OCI-LY1 (cell line): ENCODE data around the gene CANT1.

ENCODE experiments used
- CTCF ChIP-seq: fragments of 200-600 bp; sonication (generic), shearing (Covaris generic); IDR thresholded peaks from 2 replicates; pipeline ENCODE4 v1.5.1; 2017; ENCODE audit warnings: mild to moderate bottlenecking, antibody characterized with exemption, low read length, moderate library complexity, mixed read lengths
- EZH2 ChIP-seq: fragments of 200-600 bp; sonication (generic), shearing (Covaris generic); IDR thresholded peaks from 2 replicates; pipeline ENCODE4 v1.8.0; 2017; ENCODE audit warnings: borderline replicate concordance, mixed run types, mild to moderate bottlenecking, antibody characterized with exemption, low read length, moderate library complexity, mixed read lengths

- TF ChIP-seq CTCF (no peak), EZH2 (no peak)
These were observed 52.4 kb downstream of the CANT1 start for GRCh38 chr17:78957128-78957527.
